ENCODE data around the gene RNF145. TPM values are rescaled to one million over a fixed set of nuclear protein-coding genes. Genes with fewer than 3 reads are reported as not detected.

Gene RNF145
- total RNA-seq, 1 donor from 2014 or later = 56.6 TPM

DNA sequence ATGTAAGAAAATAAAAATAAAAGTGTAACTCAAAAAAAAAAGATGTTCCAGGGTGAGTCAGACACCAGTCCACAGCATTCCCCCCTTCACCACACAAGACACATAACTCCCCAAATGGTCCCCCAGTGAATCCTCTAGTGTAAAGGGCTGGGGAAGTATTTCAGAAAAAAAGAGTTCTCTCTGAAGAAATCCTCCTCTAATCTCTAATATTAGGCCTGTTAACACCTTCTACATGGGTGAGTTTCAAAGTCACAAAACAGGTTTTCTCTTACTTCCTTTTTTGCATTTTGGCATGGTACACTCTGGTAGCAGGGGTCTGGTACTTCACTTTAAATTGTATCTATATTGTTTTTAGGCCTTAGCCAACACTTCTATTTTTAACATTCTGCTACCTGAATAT lies 28.2 kb downstream of the RNF145 start:
- TF ChIP-seq, protein P1, sequence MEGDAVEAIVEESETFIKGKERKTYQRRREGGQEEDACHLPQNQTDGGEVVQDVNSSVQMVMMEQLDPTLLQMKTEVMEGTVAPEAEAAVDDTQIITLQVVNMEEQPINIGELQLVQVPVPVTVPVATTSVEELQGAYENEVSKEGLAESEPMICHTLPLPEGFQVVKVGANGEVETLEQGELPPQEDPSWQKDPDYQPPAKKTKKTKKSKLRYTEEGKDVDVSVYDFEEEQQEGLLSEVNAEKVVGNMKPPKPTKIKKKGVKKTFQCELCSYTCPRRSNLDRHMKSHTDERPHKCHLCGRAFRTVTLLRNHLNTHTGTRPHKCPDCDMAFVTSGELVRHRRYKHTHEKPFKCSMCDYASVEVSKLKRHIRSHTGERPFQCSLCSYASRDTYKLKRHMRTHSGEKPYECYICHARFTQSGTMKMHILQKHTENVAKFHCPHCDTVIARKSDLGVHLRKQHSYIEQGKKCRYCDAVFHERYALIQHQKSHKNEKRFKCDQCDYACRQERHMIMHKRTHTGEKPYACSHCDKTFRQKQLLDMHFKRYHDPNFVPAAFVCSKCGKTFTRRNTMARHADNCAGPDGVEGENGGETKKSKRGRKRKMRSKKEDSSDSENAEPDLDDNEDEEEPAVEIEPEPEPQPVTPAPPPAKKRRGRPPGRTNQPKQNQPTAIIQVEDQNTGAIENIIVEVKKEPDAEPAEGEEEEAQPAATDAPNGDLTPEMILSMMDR (IDR thresholded peaks at IDR 0.05; ENCODE audit: unreplicated experiment) = no peak
- peaks cover 7% of the 10 kb centered on the region for H3K36me3 Mint-ChIP-seq (ENCODE audit: insufficient read depth)
- no peak for DNase-seq (ENCODE audit: low spot score, unreplicated experiment)
- H3K4me3 Mint-ChIP-seq (ENCODE audit: low read depth) = no peak overlapping the region
- H3K27me3 Mint-ChIP-seq = no peaks in the 10 kb centered on the region
- no peak overlapping the region for H3K27ac Mint-ChIP-seq
- no peaks in the 10 kb centered on the region for H3K9me3 Mint-ChIP-seq (ENCODE audit: low read depth)
- peaks cover 31% of the 10 kb centered on the region for H3K4me1 Mint-ChIP-seq (ENCODE audit: low read depth)

DNA sequence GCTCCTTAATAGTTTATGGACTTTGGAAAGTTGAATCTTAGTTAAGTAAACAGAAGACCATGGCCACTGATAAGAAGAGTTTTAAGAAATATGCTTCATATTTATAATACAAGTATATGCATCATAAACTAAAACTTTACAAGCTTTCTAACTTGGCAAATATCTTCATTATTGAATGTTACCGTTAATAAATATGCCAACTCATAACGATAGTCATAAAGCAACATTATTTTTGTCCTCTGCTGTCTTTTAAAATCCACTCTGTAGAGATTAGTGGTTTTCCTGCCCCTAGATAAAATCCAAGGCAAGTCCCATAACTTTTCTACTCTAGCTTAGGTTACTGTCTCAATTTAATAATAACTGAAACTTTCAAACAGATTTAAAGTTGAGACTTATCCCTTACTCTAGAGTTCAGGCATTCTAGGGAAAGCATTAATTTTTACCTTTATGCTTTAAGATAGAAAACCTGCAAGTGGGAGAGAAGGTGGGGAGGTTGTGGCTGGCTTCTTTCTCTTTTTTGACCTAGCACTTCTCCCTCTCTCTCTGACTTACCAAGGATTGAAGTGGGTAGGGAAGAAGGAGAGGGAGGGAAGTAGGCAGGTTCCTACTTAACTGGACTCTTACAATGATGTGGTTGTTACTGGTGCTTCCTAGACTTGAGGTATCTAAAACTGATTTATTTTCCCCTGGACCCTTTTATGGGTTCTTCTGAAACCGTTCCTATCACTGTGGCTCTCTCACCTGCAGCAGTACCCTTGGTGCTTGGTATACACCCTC lies 29.6 kb downstream of the RNF145 start:
- no peak overlapping the region for H3K4me3 Mint-ChIP-seq (ENCODE audit: low read depth)
- H3K27me3 Mint-ChIP-seq = no peaks in the 10 kb centered on the region
- DNase-seq (ENCODE audit: low spot score, unreplicated experiment) = no peak
- no peaks in the 10 kb centered on the region for H3K9me3 Mint-ChIP-seq (ENCODE audit: low read depth)
- peak overlapping the region; percentile 52 for H3K27ac Mint-ChIP-seq
- H3K4me1 Mint-ChIP-seq (ENCODE audit: low read depth) = peaks cover 28% of the 10 kb centered on the region
- TF ChIP-seq, protein P1 (IDR thresholded peaks at IDR 0.05; ENCODE audit: unreplicated experiment) = no peak
- peaks cover 5% of the 10 kb centered on the region for H3K36me3 Mint-ChIP-seq (ENCODE audit: insufficient read depth)

DNA sequence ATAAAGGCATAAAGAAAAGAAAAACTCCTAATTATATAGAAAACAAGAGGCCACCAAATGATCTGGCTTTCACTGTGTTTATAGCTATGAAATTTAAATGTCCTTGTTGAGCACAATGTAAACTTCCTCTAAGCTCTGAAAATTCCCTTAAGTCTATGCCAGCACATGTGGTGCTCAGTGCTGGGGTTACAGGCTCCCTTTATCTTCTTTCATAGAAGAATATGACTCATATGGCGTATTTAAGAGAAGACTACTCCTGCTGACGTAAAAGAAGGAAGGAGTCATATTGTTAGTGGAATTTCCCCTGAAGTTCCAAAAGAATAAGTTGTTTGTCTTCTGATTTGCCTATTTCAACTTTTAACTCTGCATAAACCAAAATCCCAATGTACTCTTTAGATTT lies 30.4 kb downstream of the RNF145 start:
- H3K36me3 Mint-ChIP-seq (ENCODE audit: insufficient read depth) = peaks cover 5% of the 10 kb centered on the region
- no peak overlapping the region for H3K4me3 Mint-ChIP-seq (ENCODE audit: low read depth)

DNA sequence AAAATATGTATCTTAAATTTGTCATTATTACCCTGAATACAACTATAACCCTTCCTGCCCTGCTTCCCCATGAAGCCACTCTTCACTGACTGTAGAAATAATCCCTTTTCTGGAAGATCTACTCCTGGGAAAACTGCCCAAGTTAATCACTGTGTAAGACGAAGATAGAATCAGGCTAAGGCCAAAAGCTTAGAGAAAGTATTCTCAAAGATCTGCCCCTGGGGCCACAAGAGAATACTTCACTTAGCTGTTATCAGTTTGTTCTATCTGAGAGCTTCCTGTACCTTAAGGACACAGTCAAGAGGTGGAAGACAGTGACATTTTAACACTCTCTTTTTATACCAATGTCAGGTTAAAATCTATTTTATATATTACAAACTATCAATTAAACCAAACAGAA lies 33.8 kb downstream of the RNF145 start:
- TF ChIP-seq, protein P1 (IDR thresholded peaks at IDR 0.05; ENCODE audit: unreplicated experiment) = no peak
- H3K27ac Mint-ChIP-seq = no peak overlapping the region
- peaks cover 12% of the 10 kb centered on the region for H3K4me1 Mint-ChIP-seq (ENCODE audit: low read depth)
- H3K9me3 Mint-ChIP-seq (ENCODE audit: low read depth) = no peaks in the 10 kb centered on the region
- no peak for DNase-seq (ENCODE audit: low spot score, unreplicated experiment)
- H3K27me3 Mint-ChIP-seq = no peaks in the 10 kb centered on the region
- peaks cover 10% of the 10 kb centered on the region for H3K36me3 Mint-ChIP-seq (ENCODE audit: insufficient read depth)
- no peak overlapping the region for H3K4me3 Mint-ChIP-seq (ENCODE audit: low read depth)

More for the DNA sequence above, 30.4 kb downstream of the RNF145 start:
- DNase-seq (ENCODE audit: low spot score, unreplicated experiment) = no peak
- no peaks in the 10 kb centered on the region for H3K9me3 Mint-ChIP-seq (ENCODE audit: low read depth)
- peaks cover 27% of the 10 kb centered on the region for H3K4me1 Mint-ChIP-seq (ENCODE audit: low read depth)
- no peaks in the 10 kb centered on the region for H3K27me3 Mint-ChIP-seq
- TF ChIP-seq, protein P1 (IDR thresholded peaks at IDR 0.05; ENCODE audit: unreplicated experiment) = no peak
- no peak overlapping the region for H3K27ac Mint-ChIP-seq

DNA sequence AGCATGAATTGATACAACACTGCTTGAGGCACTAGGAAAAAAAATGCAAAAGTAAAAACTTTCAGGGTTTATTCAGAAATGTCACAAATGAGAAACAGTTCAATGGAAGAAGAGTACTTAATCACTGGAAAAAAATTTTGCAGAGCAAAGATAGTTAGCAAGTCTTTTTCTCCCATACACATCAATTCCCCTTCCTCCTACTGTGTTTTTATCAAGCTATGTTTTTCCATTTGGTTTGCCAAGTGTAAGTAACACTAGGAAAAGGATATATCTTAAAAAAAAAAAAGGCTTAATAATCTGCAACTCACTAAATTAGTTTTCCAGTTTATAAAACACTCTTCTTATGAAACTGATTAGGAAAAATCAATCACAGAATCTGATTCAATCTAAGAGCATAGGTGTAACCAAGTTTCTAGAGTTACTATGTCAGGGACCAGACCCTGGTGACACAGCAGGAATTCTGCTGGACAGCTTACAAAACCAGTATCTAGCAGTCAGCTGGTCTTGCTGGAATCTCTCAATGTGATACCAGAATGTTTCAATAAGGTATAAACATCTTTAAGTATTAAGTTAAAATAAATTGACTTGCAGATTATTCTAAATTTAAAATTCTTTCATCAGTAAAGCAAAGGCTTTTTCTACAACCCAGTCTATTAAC lies 34.7 kb downstream of the RNF145 start:
- H3K9me3 Mint-ChIP-seq (ENCODE audit: low read depth) = no peaks in the 10 kb centered on the region

More for the DNA sequence above, 34.7 kb downstream of the RNF145 start:
- Mint-ChIP-seq H3K27ac (no peak overlapping the region), H3K4me1 (ENCODE audit: low read depth) (peaks cover 11% of the 10 kb centered on the region), H3K36me3 (ENCODE audit: insufficient read depth) (peaks cover 10% of the 10 kb centered on the region), H3K27me3 (no peaks in the 10 kb centered on the region), H3K4me3 (ENCODE audit: low read depth) (no peak overlapping the region)
- TF ChIP-seq, protein P1 (IDR thresholded peaks at IDR 0.05; ENCODE audit: unreplicated experiment) = no peak
- DNase-seq (ENCODE audit: low spot score, unreplicated experiment) = no peak

Data from progenitor cell of endocrine pancreas (in vitro differentiated cells).